Keratinocyte (primary cell): ENCODE data around the gene KMT5B.

Source experiments
- CTCF ChIP-seq, 3 experiments: IDR thresholded peaks in 1 of 3; conservative IDR thresholded peaks in 1 of 3; optimal IDR thresholded peaks in 1 of 3; 2 replicates in 2 of 3; 3 replicates in 1 of 3; pipeline versions ENCODE3 to v1.5.1; 2011; ENCODE audit warnings: low read length in 3 of 3, mild to moderate bottlenecking in 3 of 3, moderate library complexity in 2 of 3, control low read depth in 1 of 3, inconsistent platforms in 1 of 3; ENCODE audit not compliant: insufficient read depth in 2 of 3; ENCODE audit errors: extremely low read depth in 1 of 3
- EZH2 ChIP-seq: IDR thresholded peaks from one replicate; pipeline ENCODE4 v1.6.1; 2012; ENCODE audit warnings: inconsistent platforms, mild to moderate bottlenecking, low read length, moderate library complexity

GRCh38 chr11:68163691-68164090 lies 49.4 kb downstream of the KMT5B start:
- no peak for TF ChIP-seq CTCF (optimal IDR thresholded peaks at IDR 0.05 in 1 of 3, IDR thresholded peaks at IDR 0.05 in 1 of 3, conservative IDR thresholded peaks at IDR 0.05 in 1 of 3; ENCODE audit: extremely low read depth in 1 of 3, insufficient read depth in 2 of 3, low read length in 3 of 3)
- no peak for TF ChIP-seq EZH2
